Fibroblast of skin of back (primary cell): Measurements from ENCODE around the gene DCLRE1C. TPM values are rescaled to one million over a fixed set of nuclear protein-coding genes. Genes with fewer than 3 reads are reported as not detected.
"Not testable (repeated sequence)": the region's sequence is repeated elsewhere in the genome, so short reads cannot be mapped to it uniquely, and the experiment has no call there.

Source experiments
- DNase-seq: peaks from one replicate; pipeline ENCODE4 v3.0.0-alpha.2; 2013
- polyA plus RNA-seq, 2 experiments: library from polyadenylated mRNA; unstranded; fragments of 120-200 nt; gene quantifications; one replicate each; pipeline ENCODE4 v1.2.1, GENCODE V29; 2013; ENCODE audit not compliant: insufficient read length in 2 of 2

Gene DCLRE1C
- 8.4 TPM for polyA plus RNA-seq (2013, experiment 1 of 2; ENCODE audit: insufficient read length)
- polyA plus RNA-seq (2013, experiment 2 of 2; ENCODE audit: insufficient read length), result 5.3 TPM

- peak; percentile 91 for DNase-seq
Measured at GRCh38 chr10:14954001-14954770, at the start of gene DCLRE1C. Gene DCLRE1C, minus strand, starts transcription at chr10:14954096. Its CDS starts 86 bp downstream, at chr10:14954010.

- no peak for DNase-seq
Measured at GRCh38 chr10:14995964-14996565, 42.2 kb upstream of the DCLRE1C start.

- not testable (repeated sequence) for DNase-seq
Measured at GRCh38 chr10:14993500-14994455, 39.9 kb upstream of the DCLRE1C start.

GRCh38 chr10:14992336-14992735 is 38.4 kb upstream of the DCLRE1C start:
- not testable (repeated sequence) for DNase-seq

GRCh38 chr10:14991035-14991749 is 37.3 kb upstream of the DCLRE1C start:
- DNase-seq, result peak; percentile 9

GRCh38 chr10:14989552-14989951 is 35.7 kb upstream of the DCLRE1C start:
- not testable (repeated sequence) for DNase-seq

GRCh38 chr10:14982744-14983143 is 28.8 kb upstream of the DCLRE1C start:
- no peak for DNase-seq

- no peak for DNase-seq
Measured at GRCh38 chr10:14975672-14976273, 21.9 kb upstream of the DCLRE1C start.

- not testable (repeated sequence) for DNase-seq
Measured at GRCh38 chr10:14974153-14974998, 20.5 kb upstream of the DCLRE1C start.

GRCh38 chr10:14971867-14972448 is 18.1 kb upstream of the DCLRE1C start:
- peak; percentile 25 for DNase-seq

- DNase-seq, result no peak
Measured at GRCh38 chr10:14967897-14968296, 14.0 kb upstream of the DCLRE1C start.

- peak; percentile 94 for DNase-seq
Measured at GRCh38 chr10:14959221-14960057, 5.5 kb upstream of the DCLRE1C start, which contains the start of gene MEIG1. Gene MEIG1, plus strand, starts transcription at chr10:14959388. Its CDS starts 7,081 bp downstream, at chr10:14966469.

- DNase-seq, result no peak
Measured at GRCh38 chr10:14958872-14959220, 5.0 kb upstream of the DCLRE1C start.

GRCh38 chr10:14954934-14955333 is 1.0 kb upstream of the DCLRE1C start:
- no peak for DNase-seq

GRCh38 chr10:14953424-14954000 is 384 bp downstream of the DCLRE1C start:
- DNase-seq, result peak; percentile 54

GRCh38 chr10:14952851-14953423 is 959 bp downstream of the DCLRE1C start:
- DNase-seq, result no peak

- no peak for DNase-seq
Measured at GRCh38 chr10:14949291-14949690, 4.6 kb downstream of the DCLRE1C start.

GRCh38 chr10:14947268-14947667 is 6.6 kb downstream of the DCLRE1C start:
- DNase-seq, result no peak
